ENCODE measurements around the gene CCDC91. TPM values are rescaled to one million over a fixed set of nuclear protein-coding genes. Genes with fewer than 3 reads are reported as not detected.

CCDC91 gene
- total RNA-seq, result 48.5 TPM
- long read RNA-seq, transcript CCDC91-205 (11 exons, 1,301 nt), result major isoform, 31 of 91 reads
- long read RNA-seq, partial matches to known transcripts, result 3 of 91 reads
- long read RNA-seq, other reads (novel, unspliced or antisense), result 56 of 91 reads

GRCh38 chr12:28190321-28191050, at the start of gene CCDC91:
Gene CCDC91 (plus strand): TSS chr12:28190456. CDS start chr12:28257216, 66,760 bp downstream.
- peak; percentile 91 for DNase-seq (ENCODE audit: low spot score)
- intact Hi-C loops (cut with DNase I), result no loop called here

GRCh38 chr12:28144059-28144458, 46.2 kb upstream of the CCDC91 start:
- intact Hi-C loops (cut with DNase I), result no loop called here
- DNase-seq (ENCODE audit: low spot score), result no peak

GRCh38 chr12:28144532-28144931, 45.7 kb upstream of the CCDC91 start:
- DNase-seq (ENCODE audit: low spot score), result no peak
- intact Hi-C loops (cut with DNase I), result no loop called here

GRCh38 chr12:28145216-28145615, 45.0 kb upstream of the CCDC91 start:
- no peak for DNase-seq (ENCODE audit: low spot score)
- intact Hi-C loops (cut with DNase I), result no loop called here

GRCh38 chr12:28149279-28149678, 41.0 kb upstream of the CCDC91 start:
- no peak for DNase-seq (ENCODE audit: low spot score)
- intact Hi-C loops (cut with DNase I), result no loop called here

- intact Hi-C loops (cut with DNase I), result no loop called here
- no peak for DNase-seq (ENCODE audit: low spot score)
Measured at GRCh38 chr12:28156362-28156761, 33.9 kb upstream of the CCDC91 start.

- intact Hi-C loops (cut with DNase I), result no loop called here
- DNase-seq (ENCODE audit: low spot score), result no peak
Measured at GRCh38 chr12:28156804-28157203, 33.5 kb upstream of the CCDC91 start.

- intact Hi-C loops (cut with DNase I), result no loop called here
- DNase-seq (ENCODE audit: low spot score), result no peak
Measured at GRCh38 chr12:28158353-28158752, 31.9 kb upstream of the CCDC91 start.

- intact Hi-C loops (cut with DNase I), result no loop called here
- DNase-seq (ENCODE audit: low spot score), result no peak
Measured at GRCh38 chr12:28159688-28160087, 30.6 kb upstream of the CCDC91 start.

- DNase-seq (ENCODE audit: low spot score), result no peak
- intact Hi-C loops (cut with DNase I), result no loop called here
Measured at GRCh38 chr12:28161697-28162096, 28.6 kb upstream of the CCDC91 start.

GRCh38 chr12:28162697-28163096, 27.6 kb upstream of the CCDC91 start:
- DNase-seq (ENCODE audit: low spot score), result no peak
- intact Hi-C loops (cut with DNase I), result no loop called here

- no peak for DNase-seq (ENCODE audit: low spot score)
- intact Hi-C loops (cut with DNase I), result no loop called here
Measured at GRCh38 chr12:28164644-28165275, 25.5 kb upstream of the CCDC91 start.

GRCh38 chr12:28167981-28168485, 22.2 kb upstream of the CCDC91 start:
- intact Hi-C loops (cut with DNase I), result no loop called here
- no peak for DNase-seq (ENCODE audit: low spot score)

- intact Hi-C loops (cut with DNase I), result no loop called here
- no peak for DNase-seq (ENCODE audit: low spot score)
Measured at GRCh38 chr12:28171356-28172060, 18.7 kb upstream of the CCDC91 start.

GRCh38 chr12:28172434-28173030, 17.7 kb upstream of the CCDC91 start:
- intact Hi-C loops (cut with DNase I), result no loop called here
- no peak for DNase-seq (ENCODE audit: low spot score)

GRCh38 chr12:28173440-28173839, 16.8 kb upstream of the CCDC91 start:
- intact Hi-C loops (cut with DNase I), result no loop called here
- no peak for DNase-seq (ENCODE audit: low spot score)

GRCh38 chr12:28175098-28175589, 15.1 kb upstream of the CCDC91 start:
- intact Hi-C loops (cut with DNase I), result no loop called here
- no peak for DNase-seq (ENCODE audit: low spot score)

GRCh38 chr12:28176295-28176694, 14.0 kb upstream of the CCDC91 start:
- intact Hi-C loops (cut with DNase I), result no loop called here
- DNase-seq (ENCODE audit: low spot score), result no peak

- intact Hi-C loops (cut with DNase I), result no loop called here
- no peak for DNase-seq (ENCODE audit: low spot score)
Measured at GRCh38 chr12:28177461-28177860, 12.8 kb upstream of the CCDC91 start.

- no peak for DNase-seq (ENCODE audit: low spot score)
- intact Hi-C loops (cut with DNase I), result no loop called here
Measured at GRCh38 chr12:28177905-28178304, 12.4 kb upstream of the CCDC91 start.
